GM12801 (cell line): Measurements from ENCODE around the gene GDPD1.

Source experiments
- TF ChIP-seq, protein P1 (sequence below): IDR thresholded peaks from one replicate; pipeline ENCODE4 v1.5.1; 2011; ENCODE audit warnings: control low read depth; ENCODE audit not compliant: insufficient read length; ENCODE audit errors: extremely low read depth

The GDPD1 gene

DNA sequence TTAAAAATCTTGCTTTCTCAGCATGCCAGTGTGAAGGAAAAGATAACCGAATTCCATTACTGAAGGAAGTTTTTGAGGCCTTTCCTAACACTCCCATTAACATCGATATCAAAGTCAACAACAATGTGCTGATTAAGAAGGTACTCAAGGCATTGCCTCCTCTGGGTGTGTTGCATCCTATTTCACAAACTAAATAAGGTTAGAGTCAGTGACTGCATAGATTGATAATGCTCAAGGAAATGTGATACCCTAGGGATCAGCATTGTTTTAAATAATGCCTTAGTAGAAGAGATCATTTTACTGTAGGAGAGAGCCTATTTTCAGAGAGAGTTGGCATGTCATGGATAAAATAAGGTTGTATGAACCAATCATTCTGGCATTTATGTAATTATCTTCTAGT, 36.8 kb downstream of the GDPD1 start:
- TF ChIP-seq, protein P1, sequence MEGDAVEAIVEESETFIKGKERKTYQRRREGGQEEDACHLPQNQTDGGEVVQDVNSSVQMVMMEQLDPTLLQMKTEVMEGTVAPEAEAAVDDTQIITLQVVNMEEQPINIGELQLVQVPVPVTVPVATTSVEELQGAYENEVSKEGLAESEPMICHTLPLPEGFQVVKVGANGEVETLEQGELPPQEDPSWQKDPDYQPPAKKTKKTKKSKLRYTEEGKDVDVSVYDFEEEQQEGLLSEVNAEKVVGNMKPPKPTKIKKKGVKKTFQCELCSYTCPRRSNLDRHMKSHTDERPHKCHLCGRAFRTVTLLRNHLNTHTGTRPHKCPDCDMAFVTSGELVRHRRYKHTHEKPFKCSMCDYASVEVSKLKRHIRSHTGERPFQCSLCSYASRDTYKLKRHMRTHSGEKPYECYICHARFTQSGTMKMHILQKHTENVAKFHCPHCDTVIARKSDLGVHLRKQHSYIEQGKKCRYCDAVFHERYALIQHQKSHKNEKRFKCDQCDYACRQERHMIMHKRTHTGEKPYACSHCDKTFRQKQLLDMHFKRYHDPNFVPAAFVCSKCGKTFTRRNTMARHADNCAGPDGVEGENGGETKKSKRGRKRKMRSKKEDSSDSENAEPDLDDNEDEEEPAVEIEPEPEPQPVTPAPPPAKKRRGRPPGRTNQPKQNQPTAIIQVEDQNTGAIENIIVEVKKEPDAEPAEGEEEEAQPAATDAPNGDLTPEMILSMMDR: no peak

DNA sequence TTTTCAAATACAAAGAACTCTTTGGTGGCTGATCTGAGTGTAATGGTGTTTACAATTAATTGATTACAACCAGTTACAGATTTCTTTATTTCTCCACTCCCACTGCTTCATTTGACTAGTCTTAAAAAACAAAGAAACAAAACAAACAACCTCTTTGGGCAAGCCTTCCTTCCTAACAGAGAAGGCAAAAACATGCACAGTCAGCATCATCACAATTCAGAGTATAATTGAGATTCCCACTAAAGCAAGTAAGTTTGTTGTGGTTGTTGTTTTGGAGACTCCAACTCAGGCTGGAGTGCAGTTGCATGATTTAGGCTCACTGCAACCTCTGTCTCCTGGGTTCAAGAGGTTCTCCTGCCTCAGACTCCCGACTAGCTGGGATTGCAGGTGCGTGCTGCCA, 40.4 kb downstream of the GDPD1 start:
- TF ChIP-seq, protein P1: no peak

DNA sequence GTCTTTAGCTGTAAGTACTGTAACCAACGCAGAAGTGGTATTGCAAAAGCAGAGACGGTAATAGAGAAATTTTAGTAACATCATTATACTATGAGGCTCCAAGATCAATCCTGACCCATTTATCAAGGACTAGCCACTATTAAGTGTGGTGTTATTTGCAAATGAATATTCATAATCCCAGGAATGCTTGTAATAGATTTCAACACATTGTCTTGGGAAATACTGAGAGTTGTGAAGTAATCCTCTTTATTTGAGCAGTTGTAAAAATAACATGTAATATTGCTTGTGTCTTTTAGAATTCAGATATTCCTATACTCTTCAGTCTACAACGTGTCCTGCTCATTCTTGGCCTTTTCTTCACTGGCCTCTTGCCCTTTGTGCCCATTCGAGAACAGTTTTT, 46.4 kb downstream of the GDPD1 start:
- TF ChIP-seq, protein P1: no peak

DNA sequence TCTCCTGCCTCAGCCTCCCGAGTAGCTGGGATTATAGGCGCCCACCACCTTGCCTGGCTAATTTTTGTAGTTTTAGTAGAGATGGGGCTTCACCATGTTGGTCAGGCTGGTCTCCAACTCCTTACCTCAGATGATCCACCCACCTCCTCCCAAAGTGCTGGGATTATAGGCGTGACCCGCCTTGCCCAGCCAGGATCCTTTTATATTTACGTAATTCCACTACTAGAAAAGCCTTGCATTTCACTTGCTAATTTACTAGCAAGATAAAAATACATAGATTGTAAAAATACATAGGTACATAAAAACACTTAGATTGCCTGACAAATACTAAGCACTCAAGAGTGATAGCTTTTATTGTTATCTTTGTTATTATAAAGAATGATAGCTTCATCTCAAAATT, 47.5 kb downstream of the GDPD1 start:
- TF ChIP-seq, protein P1: no peak

DNA sequence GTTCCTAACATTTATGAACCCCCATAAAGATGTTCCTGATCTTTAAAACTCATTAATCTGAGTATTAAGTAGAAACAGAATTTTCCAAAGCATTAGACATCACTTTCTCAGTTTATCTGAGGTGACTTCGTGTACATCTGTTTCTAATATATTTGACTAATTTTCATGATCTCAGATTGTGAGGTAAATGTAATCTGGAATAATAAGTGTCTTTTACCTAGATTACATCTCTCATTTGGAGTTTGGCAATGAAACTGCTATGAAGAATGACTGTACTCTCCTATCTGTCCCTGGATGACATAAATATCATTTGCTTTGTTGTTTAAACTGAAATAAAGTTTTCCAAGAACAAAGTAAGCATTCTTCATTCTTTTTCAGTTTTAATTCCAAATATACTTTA, 55.3 kb downstream of the GDPD1 start:
- TF ChIP-seq, protein P1: no peak

DNA sequence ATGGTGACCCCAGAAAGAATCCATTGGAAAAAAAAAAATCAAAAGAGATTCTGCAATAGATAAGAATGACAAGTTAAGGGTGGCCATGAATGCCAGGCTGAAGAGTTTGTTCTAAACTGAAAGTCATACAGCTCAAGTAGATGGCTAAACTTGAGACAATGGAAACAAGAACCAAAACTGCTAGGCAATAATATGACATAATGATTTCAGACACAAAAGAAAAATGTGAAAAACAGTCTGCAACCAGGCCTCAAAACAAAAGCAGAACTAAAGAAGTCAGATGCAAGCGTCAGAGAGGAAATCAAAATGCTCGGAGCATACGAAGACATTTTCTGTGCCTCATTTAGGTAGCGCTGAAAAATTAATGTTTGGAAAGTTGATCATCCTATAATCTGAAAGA, 56.7 kb downstream of the GDPD1 start:
- TF ChIP-seq, protein P1: no peak

DNA sequence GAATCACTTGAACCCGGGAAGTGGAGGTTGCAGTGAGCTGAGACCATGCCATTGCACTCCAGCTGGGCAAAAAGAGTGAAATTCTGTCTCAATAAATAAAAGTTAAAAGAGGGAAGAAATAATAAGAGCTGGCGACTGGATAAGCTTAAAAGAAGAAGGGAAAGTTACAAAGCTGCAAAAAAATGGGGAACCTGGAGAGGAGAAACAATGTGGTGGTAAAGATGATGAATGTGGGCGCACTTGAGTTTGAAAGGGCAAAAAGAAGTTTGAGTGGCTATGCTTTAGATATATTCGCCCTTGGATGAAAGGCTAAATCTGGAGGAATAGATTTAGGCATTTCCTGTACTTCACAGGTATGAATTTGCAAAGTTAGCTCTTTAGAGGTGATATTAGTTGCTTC, 58.1 kb downstream of the GDPD1 start:
- TF ChIP-seq, protein P1: no peak

DNA sequence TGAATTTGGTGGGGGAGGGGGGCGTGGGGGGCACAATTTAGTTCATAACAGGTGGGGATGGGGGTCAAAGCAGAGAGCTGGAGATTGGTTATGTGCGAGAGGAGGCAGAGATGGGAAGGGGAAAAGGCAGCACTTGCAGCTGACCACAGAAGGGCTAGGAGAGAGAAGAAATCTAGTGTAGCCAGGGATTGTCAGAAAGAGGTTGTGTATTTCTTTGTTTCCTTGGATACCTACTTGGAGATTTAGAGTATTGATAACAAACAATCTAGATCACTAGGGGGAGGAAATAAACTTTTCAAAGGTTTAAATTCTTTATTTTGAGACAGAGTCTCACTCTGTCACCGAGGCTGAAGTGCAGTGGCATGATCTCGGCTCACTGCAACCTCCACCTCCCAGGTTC, 64.0 kb downstream of the GDPD1 start:
- TF ChIP-seq, protein P1: no peak
